ENCODE results near the gene NEK2. TPM values are rescaled to one million over a fixed set of nuclear protein-coding genes. Genes with fewer than 3 reads are reported as not detected.
"Not testable (repeated sequence)": the region's sequence is repeated elsewhere in the genome, so short reads cannot be mapped to it uniquely, and the experiment has no call there.

NEK2 gene
- polyA plus RNA-seq, 6 donors from 2014 or later, result 0.16 to 0.32 TPM; not detected in 4

GRCh38 chr1:211684791-211685190 lies 9.4 kb upstream of the NEK2 start:
- Mint-ChIP-seq H3K4me3 (no peak overlapping the region), H3K27ac (peak overlapping the region in 1 of 6 donors; percentile 23), H3K9me3 (no peaks in the 10 kb centered on the region), H3K36me3 (no peaks in the 10 kb centered on the region), H3K4me1 (peaks cover 17 to 31% (median 22%) of the 10 kb centered on the region in 3 donors), H3K27me3 (peaks cover 0 to 5% (median 0%) of the 10 kb centered on the region in 3 donors)
- ATAC-seq (ENCODE audit: low read depth in 2 of 2), result no peak
- no peak for DNase-seq

GRCh38 chr1:211684331-211684730 lies 8.9 kb upstream of the NEK2 start:
- Mint-ChIP-seq H3K36me3 (no peaks in the 10 kb centered on the region), H3K4me1 (peaks cover 17 to 31% (median 22%) of the 10 kb centered on the region in 3 donors), H3K27me3 (peaks cover 0 to 5% (median 0%) of the 10 kb centered on the region in 3 donors), H3K27ac (peak overlapping the region in 1 of 6 donors; percentile 23), H3K9me3 (no peaks in the 10 kb centered on the region), H3K4me3 (no peak overlapping the region)
- ATAC-seq (ENCODE audit: low read depth in 2 of 2), result no peak
- DNase-seq, result no peak

GRCh38 chr1:211683396-211684297 lies 8.2 kb upstream of the NEK2 start:
- no peak for ATAC-seq (ENCODE audit: low read depth in 2 of 2)
- no peak overlapping the region for H3K4me3 Mint-ChIP-seq
- no peaks in the 10 kb centered on the region for H3K9me3 Mint-ChIP-seq
- H3K27ac Mint-ChIP-seq, result peak overlapping the region in 1 of 6 donors; percentile 86
- no peaks in the 10 kb centered on the region for H3K36me3 Mint-ChIP-seq
- peaks cover 17 to 31% (median 21%) of the 10 kb centered on the region in 3 donors for H3K4me1 Mint-ChIP-seq
- H3K27me3 Mint-ChIP-seq, result peaks cover 0 to 5% (median 0%) of the 10 kb centered on the region in 3 donors
- no peak for DNase-seq

- peak overlapping the region in 2 of 6 donors; percentile 2 to 91 for H3K27ac Mint-ChIP-seq
Observed at GRCh38 chr1:211682186-211682585, 6.8 kb upstream of the NEK2 start.

GRCh38 chr1:211680752-211681327 lies 5.4 kb upstream of the NEK2 start:
- H3K27ac Mint-ChIP-seq, result peak overlapping the region; percentile 60 to 96 (median 91)
- no peaks in the 10 kb centered on the region for H3K27me3 Mint-ChIP-seq
- H3K4me1 Mint-ChIP-seq, result peaks cover 13 to 38% (median 23%) of the 10 kb centered on the region in 3 donors
- DNase-seq, result peak; percentile 75
- H3K9me3 Mint-ChIP-seq, result peaks cover 0 to 5% (median 0%) of the 10 kb centered on the region in 7 donors
- ATAC-seq (ENCODE audit: low read depth in 2 of 2), result peak; percentile 83 to 87
- peak overlapping the region in 4 of 8 donors; percentile 8 to 51 (median 22) for H3K4me3 Mint-ChIP-seq
- H3K36me3 Mint-ChIP-seq, result no peaks in the 10 kb centered on the region

More at GRCh38 chr1:211682186-211682585, 6.8 kb upstream of the NEK2 start:
- H3K9me3 Mint-ChIP-seq; H3K27me3 Mint-ChIP-seq; DNase-seq; ATAC-seq (ENCODE audit: low read depth in 2 of 2); H3K36me3 Mint-ChIP-seq; H3K4me3 Mint-ChIP-seq: not testable (repeated sequence)
- H3K4me1 Mint-ChIP-seq, result peaks cover 13 to 30% (median 19%) of the 10 kb centered on the region in 3 donors

- H3K27ac Mint-ChIP-seq, result peak overlapping the region in 3 of 6 donors; percentile 0 to 17 (median 6)
- ATAC-seq (ENCODE audit: low read depth in 2 of 2) (peak; percentile 28 to 31), DNase-seq (no peak)
- H3K36me3 Mint-ChIP-seq, result no peaks in the 10 kb centered on the region
- H3K9me3 Mint-ChIP-seq, result peaks cover 0 to 5% (median 0%) of the 10 kb centered on the region in 7 donors
- H3K4me1 Mint-ChIP-seq, result peaks cover 17 to 49% (median 30%) of the 10 kb centered on the region in 3 donors
- no peaks in the 10 kb centered on the region for H3K27me3 Mint-ChIP-seq
- peak overlapping the region in 4 of 8 donors; percentile 53 to 81 (median 72) for H3K4me3 Mint-ChIP-seq
Observed at GRCh38 chr1:211677659-211678058, 2.2 kb upstream of the NEK2 start.

- no peak for DNase-seq
- Mint-ChIP-seq H3K27me3 (no peaks in the 10 kb centered on the region), H3K4me1 (peaks cover 17 to 43% (median 30%) of the 10 kb centered on the region in 3 donors), H3K36me3 (no peaks in the 10 kb centered on the region), H3K4me3 (peak overlapping the region in 5 of 8 donors; percentile 23 to 90 (median 75)), H3K9me3 (peaks cover 0 to 5% (median 0%) of the 10 kb centered on the region in 7 donors), H3K27ac (no peak overlapping the region)
- ATAC-seq (ENCODE audit: low read depth in 2 of 2), result no peak
Observed at GRCh38 chr1:211676761-211677160, 1.3 kb upstream of the NEK2 start.

- ATAC-seq (ENCODE audit: low read depth in 2 of 2), result no peak
- peak overlapping the region; percentile 86 to 96 (median 92) for H3K4me3 Mint-ChIP-seq
- peak overlapping the region in 2 of 6 donors; percentile 82 to 89 for H3K27ac Mint-ChIP-seq
- H3K4me1 Mint-ChIP-seq, result peaks cover 16 to 37% (median 28%) of the 10 kb centered on the region in 3 donors
- DNase-seq, result no peak
- no peaks in the 10 kb centered on the region for H3K27me3 Mint-ChIP-seq
- H3K36me3 Mint-ChIP-seq, result no peaks in the 10 kb centered on the region
- peaks cover 0 to 5% (median 0%) of the 10 kb centered on the region in 7 donors for H3K9me3 Mint-ChIP-seq
Observed at GRCh38 chr1:211676106-211676583, 724 bp upstream of the NEK2 start.

- Mint-ChIP-seq H3K27ac (no peak overlapping the region), H3K36me3 (no peaks in the 10 kb centered on the region)
Observed at GRCh38 chr1:211667065-211667617, 8.3 kb downstream of the NEK2 start.

GRCh38 chr1:211660718-211661222 lies 14.7 kb downstream of the NEK2 start:
- Mint-ChIP-seq H3K9me3 (no peaks in the 10 kb centered on the region), H3K4me1 (no peaks in the 10 kb centered on the region), H3K36me3 (no peaks in the 10 kb centered on the region), H3K4me3 (no peak overlapping the region), H3K27ac (no peak overlapping the region), H3K27me3 (no peaks in the 10 kb centered on the region)
- no peak for ATAC-seq (ENCODE audit: low read depth in 2 of 2)
- DNase-seq, result no peak

More at GRCh38 chr1:211667065-211667617, 8.3 kb downstream of the NEK2 start:
- DNase-seq, result no peak
- H3K9me3 Mint-ChIP-seq, result no peaks in the 10 kb centered on the region
- no peaks in the 10 kb centered on the region for H3K4me1 Mint-ChIP-seq
- H3K4me3 Mint-ChIP-seq, result no peak overlapping the region
- no peaks in the 10 kb centered on the region for H3K27me3 Mint-ChIP-seq
- no peak for ATAC-seq (ENCODE audit: low read depth in 2 of 2)

- H3K36me3 Mint-ChIP-seq, result no peaks in the 10 kb centered on the region
- H3K4me3 Mint-ChIP-seq, result no peak overlapping the region
- ATAC-seq (ENCODE audit: low read depth in 2 of 2), result no peak
- H3K9me3 Mint-ChIP-seq, result no peaks in the 10 kb centered on the region
- peaks cover 0 to 8% (median 5%) of the 10 kb centered on the region in 3 donors for H3K27me3 Mint-ChIP-seq
- H3K27ac Mint-ChIP-seq, result peak overlapping the region in 2 of 6 donors; percentile 15 to 33
- peaks cover 0 to 4% (median 0%) of the 10 kb centered on the region in 3 donors for H3K4me1 Mint-ChIP-seq
- no peak for DNase-seq
Observed at GRCh38 chr1:211656728-211657127, 18.7 kb downstream of the NEK2 start.

- peak overlapping the region in 1 of 6 donors; percentile 52 for H3K27ac Mint-ChIP-seq
- peaks cover 0 to 4% (median 0%) of the 10 kb centered on the region in 3 donors for H3K4me1 Mint-ChIP-seq
- no peaks in the 10 kb centered on the region for H3K9me3 Mint-ChIP-seq
- H3K27me3 Mint-ChIP-seq, result peaks cover 0 to 8% (median 5%) of the 10 kb centered on the region in 3 donors
- ATAC-seq (ENCODE audit: low read depth in 2 of 2), result peak; percentile 93 to 99
- no peak overlapping the region for H3K4me3 Mint-ChIP-seq
- peak; percentile 69 for DNase-seq
- H3K36me3 Mint-ChIP-seq, result no peaks in the 10 kb centered on the region
Observed at GRCh38 chr1:211654838-211655787, 20.3 kb downstream of the NEK2 start.
